Fibroblast of villous mesenchyme (primary cell): Measurements from ENCODE around the gene TWIST2. TPM values are rescaled to one million over a fixed set of nuclear protein-coding genes. Genes with fewer than 3 reads are reported as not detected.

ENCODE experiments used
- DNase-seq: peaks from one replicate; pipeline ENCODE4 v3.0.0-alpha.2; 2010; ENCODE audit warnings: low read depth
- H3K4me3 ChIP-seq: 2 replicates; pipeline ENCODE4 v1.5.1; 2011; ENCODE audit warnings: low read depth, mild to moderate bottlenecking, low read length
- CTCF ChIP-seq: IDR thresholded peaks from 2 replicates; pipeline ENCODE4 v1.5.1; 2012; ENCODE audit warnings: low read depth, mild to moderate bottlenecking, low read length; ENCODE audit not compliant: insufficient read depth
- total RNA-seq: library from RNA; depleted of rRNA; stranded (reverse); fragments of >200 nt; gene quantifications from 2 replicates; pipeline ENCODE4 v1.2.3, GENCODE V29; 2012

TWIST2 gene
- total RNA-seq, 1 donor, result 58.7 TPM

- no peak for DNase-seq
- no peak for TF ChIP-seq CTCF
Observed at GRCh38 chr2:238941262-238941792, 93.4 kb downstream of the TWIST2 start.

GRCh38 chr2:238942080-238942725 lies 94.3 kb downstream of the TWIST2 start:
- no peak for TF ChIP-seq CTCF
- H3K4me3 ChIP-seq, result no peak overlapping the region
- no peak for DNase-seq

More at GRCh38 chr2:238941262-238941792, 93.4 kb downstream of the TWIST2 start:
- no peak overlapping the region for H3K4me3 ChIP-seq

GRCh38 chr2:238942726-238943300 lies 94.9 kb downstream of the TWIST2 start:
- H3K4me3 ChIP-seq, result no peak overlapping the region
- no peak for DNase-seq
- TF ChIP-seq CTCF, result no peak

GRCh38 chr2:238943338-238944067 lies 95.6 kb downstream of the TWIST2 start:
- no peak overlapping the region for H3K4me3 ChIP-seq
- DNase-seq, result no peak
- no peak for TF ChIP-seq CTCF

GRCh38 chr2:238945433-238946150 lies 97.7 kb downstream of the TWIST2 start:
- DNase-seq, result peak; percentile 69
- TF ChIP-seq CTCF, result peak; percentile 95
- H3K4me3 ChIP-seq, result no peak overlapping the region
